ENCODE results near the gene KRT75.

KRT75 gene

GRCh38 chr12:52439420-52439819 lies 5.2 kb upstream of the KRT75 start:
- DNase-seq, result no peak

DNA sequence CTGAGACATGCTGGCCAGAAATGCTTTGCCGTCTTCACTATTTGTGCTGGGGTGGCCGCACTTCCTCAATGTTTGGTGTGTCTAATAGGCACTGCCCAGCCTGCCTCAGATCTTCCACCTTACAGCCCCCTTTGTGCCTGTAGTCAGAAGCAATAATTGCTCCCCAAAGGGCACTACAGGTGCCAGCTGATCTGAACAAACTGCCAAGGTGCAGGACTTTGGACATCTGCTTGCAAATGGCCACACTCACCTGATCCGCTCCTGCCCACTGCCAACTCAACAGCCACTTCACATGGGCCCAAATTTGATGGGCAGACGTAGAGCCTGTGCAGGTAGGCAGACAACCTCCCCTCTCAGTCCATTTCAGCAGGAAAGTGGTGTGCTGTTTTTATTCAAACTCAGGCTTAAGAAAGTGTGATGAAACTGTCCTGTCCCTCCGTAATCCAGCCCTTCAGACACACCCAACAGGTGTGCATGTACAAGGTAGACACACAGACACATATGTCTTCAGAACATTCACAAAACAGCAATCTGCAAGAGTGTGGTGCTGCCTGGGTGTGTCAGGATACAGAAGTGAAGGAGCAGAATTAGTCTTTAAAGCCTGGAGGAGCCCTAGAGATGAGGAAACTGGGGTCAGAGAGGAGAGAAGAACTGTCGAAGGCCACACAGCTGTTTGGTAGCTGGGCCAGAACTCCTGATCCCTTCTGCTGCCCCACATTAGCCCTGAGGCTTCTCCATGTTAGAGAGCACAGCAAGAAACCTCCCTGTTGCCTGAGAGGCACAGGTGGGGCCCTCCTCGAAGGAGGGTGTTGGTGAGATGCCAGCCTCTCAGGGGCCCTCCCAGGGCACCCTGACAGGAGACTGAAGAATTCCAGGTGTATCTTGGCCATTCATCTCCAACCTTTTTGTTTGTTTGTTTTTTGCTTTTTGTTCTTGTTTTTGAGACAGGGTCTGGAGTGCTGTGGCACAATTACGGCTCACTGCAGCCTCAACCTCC lies 4.4 kb upstream of the KRT75 start:
- no peak for DNase-seq

DNA sequence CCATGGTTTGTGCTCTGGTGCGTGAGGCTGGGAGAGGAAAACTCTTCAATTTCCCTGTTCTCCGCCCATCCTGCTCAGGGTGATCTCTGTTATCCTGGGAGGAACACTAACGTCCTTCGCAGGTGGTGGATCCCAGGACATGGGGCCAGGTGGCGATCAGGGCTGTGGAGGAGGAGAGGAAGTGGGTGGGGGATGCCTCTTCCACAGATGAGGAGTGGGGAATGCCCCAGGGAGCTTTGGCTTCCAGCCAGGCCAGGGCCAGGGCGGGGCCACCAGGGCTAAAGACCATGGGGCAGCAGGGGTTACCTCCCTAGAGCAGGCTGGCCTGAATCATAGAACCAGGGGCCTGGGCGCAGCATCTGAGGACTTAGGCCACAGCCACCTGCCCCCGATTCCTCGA lies 3.3 kb upstream of the KRT75 start:
- no peak for DNase-seq

GRCh38 chr12:52436828-52437474 lies 2.8 kb upstream of the KRT75 start:
- no peak for DNase-seq

GRCh38 chr12:52436000-52436827 lies 2.0 kb upstream of the KRT75 start:
- DNase-seq, result no peak

GRCh38 chr12:52435659-52435999 lies 1.5 kb upstream of the KRT75 start:
- DNase-seq, result no peak

GRCh38 chr12:52434760-52435530 lies 774 bp upstream of the KRT75 start:
- DNase-seq, result no peak

- no peak for DNase-seq
These were observed 580 bp downstream of the KRT75 start for GRCh38 chr12:52433501-52434080.

DNA sequence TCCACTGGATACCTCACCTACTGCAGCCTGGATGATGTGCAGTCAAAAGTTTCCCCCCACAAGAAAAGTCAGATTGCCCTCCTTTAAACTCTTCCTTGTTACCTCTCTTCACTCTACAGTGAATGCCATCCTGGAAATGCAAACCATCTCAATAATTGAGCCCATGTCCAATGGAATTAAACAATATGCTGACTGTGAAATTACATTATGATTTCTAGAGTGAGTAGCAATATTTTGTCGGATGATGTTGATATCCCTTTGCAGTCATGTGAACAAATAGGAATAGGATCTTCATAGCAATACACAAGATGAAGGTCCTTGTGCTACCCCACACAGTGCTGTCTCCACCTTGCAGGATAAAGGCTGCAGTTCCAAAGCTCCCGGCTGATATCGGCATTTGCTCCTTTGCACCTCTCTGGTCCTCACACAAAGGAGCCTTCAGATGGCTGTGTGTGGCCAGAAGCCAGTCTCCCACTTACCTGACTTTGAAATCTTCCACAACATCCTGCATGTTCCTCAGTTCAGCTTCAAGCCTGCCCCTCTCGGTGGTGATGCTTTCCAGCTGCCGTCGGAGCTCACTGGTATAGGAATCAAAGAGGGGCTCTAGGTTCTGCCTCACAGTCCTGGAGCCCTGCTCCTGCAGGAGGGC lies 1.5 kb downstream of the KRT75 start:
- DNase-seq, result no peak

- DNase-seq, result no peak
These were observed 6.0 kb downstream of the KRT75 start for GRCh38 chr12:52428121-52428520.

DNA sequence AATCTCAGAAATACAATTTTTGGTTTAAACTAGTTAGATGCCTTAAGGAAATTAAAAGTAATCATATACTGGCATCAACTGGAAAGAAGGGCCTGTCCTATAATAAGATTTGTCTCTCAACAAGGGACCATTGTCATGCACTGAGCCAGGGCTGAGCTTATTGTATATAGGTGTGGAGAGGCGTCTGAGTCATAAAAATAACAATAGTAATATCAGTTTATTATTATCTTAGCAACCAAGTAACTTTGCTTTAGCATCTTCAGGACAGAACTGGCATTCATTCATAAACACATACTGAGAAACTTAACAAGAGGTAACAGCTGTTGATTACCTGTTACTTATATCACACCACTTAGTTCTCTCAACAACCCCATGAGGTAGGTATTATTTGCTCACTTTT lies 7.1 kb downstream of the KRT75 start:
- no peak for DNase-seq

GRCh38 chr12:52426034-52426433 lies 8.1 kb downstream of the KRT75 start:
- DNase-seq, result no peak

DNA sequence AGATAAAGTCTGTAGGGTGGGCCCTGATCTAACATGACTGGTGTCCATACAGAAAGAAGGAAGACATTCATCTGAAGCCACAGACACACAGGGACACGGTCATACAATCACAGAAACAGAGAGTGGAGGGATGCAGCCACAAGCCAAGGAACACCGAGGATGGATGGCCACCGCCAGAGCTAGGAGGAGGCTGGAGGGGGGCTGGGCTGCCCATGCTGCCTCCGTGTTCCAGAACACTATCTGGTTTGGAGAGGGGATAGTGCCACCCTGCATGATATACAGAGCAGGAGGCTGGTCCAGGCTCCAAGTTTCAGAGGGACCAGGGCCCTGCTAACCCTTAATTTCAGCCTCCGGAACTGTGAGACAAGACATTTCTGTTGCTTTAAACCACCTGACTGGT lies 8.7 kb downstream of the KRT75 start:
- no peak for DNase-seq

DNA sequence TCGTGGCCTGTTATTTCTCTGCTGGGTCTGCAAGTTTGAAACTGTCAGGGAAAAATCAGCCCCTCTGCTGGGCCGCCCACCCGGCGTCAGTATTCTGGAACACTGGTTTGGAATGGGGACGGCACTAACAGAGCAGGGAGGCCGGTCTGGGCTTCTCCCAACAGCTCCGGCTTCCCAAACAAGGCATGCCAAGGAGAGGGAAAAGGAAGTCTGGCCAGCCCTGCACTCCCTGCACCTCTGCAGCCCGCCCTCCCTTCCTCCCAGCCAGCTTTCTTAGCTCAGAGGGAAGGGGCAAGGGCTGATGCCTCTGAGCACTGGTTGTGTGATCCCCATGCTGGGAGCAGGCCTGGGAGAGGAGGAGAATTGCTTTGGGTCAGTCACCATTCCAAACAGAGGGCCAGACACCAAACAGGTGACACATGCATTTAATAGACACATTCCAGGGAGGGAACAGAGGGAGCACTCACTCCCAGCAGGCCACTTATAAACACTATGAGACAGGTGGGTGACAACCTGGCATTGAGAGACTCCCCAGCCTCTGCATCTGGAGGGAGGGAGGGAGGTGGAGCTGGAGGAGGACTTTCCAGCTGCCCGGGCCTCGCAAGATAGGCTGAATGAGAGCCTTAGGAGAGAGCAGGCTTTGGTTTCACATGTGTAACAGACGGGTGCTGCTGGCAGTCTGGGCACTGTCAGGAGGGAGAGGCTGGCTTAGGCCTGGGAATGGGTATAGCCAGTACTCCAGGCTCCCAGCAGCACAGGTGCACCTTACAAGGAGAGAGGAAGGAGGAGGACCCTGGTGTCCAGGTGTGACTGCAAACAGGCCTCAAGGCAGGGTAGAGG lies 10.3 kb downstream of the KRT75 start:
- no peak for DNase-seq

DNA sequence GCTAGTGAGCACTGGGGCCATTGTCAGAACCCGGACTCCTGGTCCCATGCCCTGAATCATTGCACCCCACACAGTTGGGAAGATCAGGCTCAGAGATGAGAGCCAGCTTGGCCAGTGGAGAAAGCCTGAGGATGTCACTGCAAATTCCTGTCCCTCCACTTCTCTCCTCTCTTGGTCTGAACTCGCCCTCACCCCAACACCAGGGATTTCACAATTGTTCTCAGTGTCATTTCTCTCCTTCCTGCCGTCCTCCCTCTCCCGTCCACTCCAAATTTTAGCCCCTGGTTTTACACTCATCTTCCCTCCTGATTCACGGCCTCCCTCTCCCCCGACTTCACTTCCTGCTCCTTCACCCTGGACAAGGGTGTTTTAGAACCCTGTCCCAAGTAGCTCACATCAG lies 11.1 kb downstream of the KRT75 start:
- DNase-seq, result no peak

DNA sequence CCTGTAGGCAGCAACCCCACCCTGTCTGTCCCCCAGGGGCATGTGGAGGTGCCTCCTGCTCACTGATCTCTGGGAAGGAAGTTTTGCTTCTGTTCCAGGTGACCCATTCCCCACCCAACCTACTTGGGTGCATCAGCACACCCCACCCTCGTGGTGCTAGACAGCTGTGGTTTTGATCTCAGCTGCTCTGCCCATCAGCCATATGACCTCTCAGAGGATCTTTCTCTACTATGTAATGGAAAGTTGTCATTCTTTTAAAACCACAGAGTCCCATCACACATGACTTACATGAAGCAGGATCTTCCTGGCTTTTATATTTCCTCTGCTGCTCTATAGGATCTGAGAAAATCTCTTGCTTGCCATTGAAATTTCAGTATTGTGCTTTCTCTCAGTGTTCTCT lies 14.5 kb downstream of the KRT75 start:
- DNase-seq, result no peak

GRCh38 chr12:52418576-52419110 lies 15.5 kb downstream of the KRT75 start:
- DNase-seq, result no peak

GRCh38 chr12:52417740-52418139 lies 16.4 kb downstream of the KRT75 start:
- DNase-seq, result no peak

DNA sequence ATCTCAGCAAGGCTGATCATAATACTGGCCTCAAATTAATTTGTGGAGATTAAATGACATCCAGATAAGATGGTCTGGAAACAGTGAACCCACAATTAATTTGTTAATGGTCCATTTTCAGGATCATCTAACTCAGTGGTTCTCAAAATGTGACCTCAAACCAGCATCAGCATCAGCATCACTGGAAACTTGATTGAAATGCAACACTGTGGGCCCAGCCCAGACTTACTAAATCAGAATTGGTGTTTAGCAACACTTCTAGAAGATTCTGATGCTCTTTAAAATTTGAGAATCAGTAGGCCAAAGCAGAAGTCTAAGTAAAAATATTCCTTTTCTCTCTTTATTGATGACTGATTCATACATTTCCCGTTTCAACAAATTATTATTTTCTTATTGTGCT lies 17.4 kb downstream of the KRT75 start:
- DNase-seq, result no peak

Measured in stimulated activated CD4-positive, alpha-beta T cell treated with anti-CD3 and anti-CD28 coated beads, Interleukin-4, amount 100 ng/mL, for 1 hour (primary cell).